DND-41 (cell line): ENCODE measurements around the gene FNDC3B.

Experiments used
- ATAC-seq: fragments of 200-7000 bp; cut with Tn5 transposase; 3 replicates; pipeline ENCODE4 v1.9.1; 2021; ENCODE audit warnings: low read depth; ENCODE audit not compliant: insufficient read depth
- DNase-seq: peaks from one replicate; pipeline ENCODE4 v3.0.0-alpha.2; 2020
- H2AFZ ChIP-seq: 2 replicates; pipeline ENCODE4 v1.6.0; 2012; ENCODE audit warnings: low read depth, low read length
- H3K27ac ChIP-seq: 2 replicates; pipeline ENCODE4 v1.5.1; 2012; ENCODE audit warnings: low read length, inconsistent platforms
- H3K27me3 ChIP-seq: fragments of 200-600 bp; sonication (generic); 2 replicates; pipeline ENCODE4 v1.6.0; 2012; ENCODE audit warnings: low read length, mild to moderate bottlenecking, inconsistent platforms; ENCODE audit not compliant: insufficient read depth, poor library complexity
- H3K36me3 ChIP-seq: 2 replicates; pipeline ENCODE4 v1.5.1; 2012; ENCODE audit warnings: low read length, inconsistent platforms; ENCODE audit not compliant: insufficient read depth
- H3K4me1 ChIP-seq: 2 replicates; pipeline ENCODE4 v1.5.1; 2012; ENCODE audit warnings: mild to moderate bottlenecking, low read length; ENCODE audit not compliant: insufficient read depth
- H3K4me2 ChIP-seq: 2 replicates; pipeline ENCODE4 v1.6.0; 2012; ENCODE audit warnings: mild to moderate bottlenecking, moderate library complexity, low read length, inconsistent platforms; ENCODE audit not compliant: insufficient read depth
- H3K4me3 ChIP-seq, 2 experiments: fragments of 200-600 bp in 1 of 2; shearing (Covaris generic) in 1 of 2; 2 replicates each; pipeline ENCODE4 v1.5.1; 2012 to 2016; ENCODE audit warnings: inconsistent platforms in 2 of 2, low read length in 2 of 2, mild to moderate bottlenecking in 2 of 2, low read depth in 1 of 2, moderate library complexity in 1 of 2
- H3K79me2 ChIP-seq: 2 replicates; pipeline ENCODE4 v1.6.0; 2012; ENCODE audit warnings: low read length, inconsistent platforms; ENCODE audit not compliant: insufficient read depth
- H3K9ac ChIP-seq: 2 replicates; pipeline ENCODE4 v1.6.0; 2012; ENCODE audit warnings: low read depth, mild to moderate bottlenecking, inconsistent platforms, low read length, moderate library complexity
- H3K9me3 ChIP-seq: 2 replicates; pipeline ENCODE4 v1.5.1; 2012; ENCODE audit warnings: low read length, moderate library complexity, mild to moderate bottlenecking, inconsistent platforms; ENCODE audit not compliant: insufficient read depth, severe bottlenecking
- H4K20me1 ChIP-seq: 2 replicates; pipeline ENCODE4 v1.6.0; 2012; ENCODE audit warnings: low read length; ENCODE audit not compliant: insufficient read depth
- CTCF ChIP-seq: IDR thresholded peaks from 2 replicates; pipeline ENCODE4 v1.5.1; 2012; ENCODE audit warnings: borderline replicate concordance, low read length, moderate library complexity, mild to moderate bottlenecking; ENCODE audit not compliant: poor library complexity, severe bottlenecking; ENCODE audit errors: extremely low read depth
- EZH2 ChIP-seq: IDR thresholded peaks from 3 replicates; pipeline ENCODE4 v1.6.1; 2012; ENCODE audit warnings: borderline replicate concordance, low read depth, mild to moderate bottlenecking, moderate library complexity, low read length, inconsistent platforms; ENCODE audit not compliant: severe bottlenecking

Gene FNDC3B

GRCh38 chr3:172277151-172277652 lies 237.8 kb downstream of the FNDC3B start:
- Histone ChIP-seq H3K4me1 (no peaks in the 10 kb centered on the region), H3K27me3 (no peaks in the 10 kb centered on the region), H3K79me2 (no peaks in the 10 kb centered on the region)

GRCh38 chr3:172279191-172279640 lies 239.8 kb downstream of the FNDC3B start:
- no peak for TF ChIP-seq EZH2
- TF ChIP-seq CTCF, result no peak

More at GRCh38 chr3:172277151-172277652, 237.8 kb downstream of the FNDC3B start:
- Histone ChIP-seq H4K20me1 (no peaks in the 10 kb centered on the region), H3K27ac (no peak overlapping the region), H3K4me2 (no peak overlapping the region), H3K9ac (no peak overlapping the region), H3K4me3 (no peak overlapping the region), H2AFZ (no peak overlapping the region), H3K36me3 (no peaks in the 10 kb centered on the region), H3K9me3 (no peaks in the 10 kb centered on the region)
- DNase-seq (no peak), ATAC-seq (no peak)
- TF ChIP-seq CTCF (no peak), EZH2 (no peak)

GRCh38 chr3:172279974-172280373 lies 240.6 kb downstream of the FNDC3B start:
- Histone ChIP-seq H4K20me1 (no peaks in the 10 kb centered on the region), H3K36me3 (no peaks in the 10 kb centered on the region), H2AFZ (no peak overlapping the region), H3K9ac (no peak overlapping the region), H3K27me3 (no peaks in the 10 kb centered on the region), H3K79me2 (no peaks in the 10 kb centered on the region), H3K4me3 (no peak overlapping the region), H3K27ac (no peak overlapping the region), H3K4me1 (no peaks in the 10 kb centered on the region), H3K9me3 (no peaks in the 10 kb centered on the region), H3K4me2 (no peak overlapping the region)
- TF ChIP-seq CTCF (no peak), EZH2 (no peak)
- DNase-seq, result no peak
- ATAC-seq, result no peak

More at GRCh38 chr3:172279191-172279640, 239.8 kb downstream of the FNDC3B start:
- Histone ChIP-seq H3K9ac (no peak overlapping the region), H3K36me3 (no peaks in the 10 kb centered on the region), H3K27me3 (no peaks in the 10 kb centered on the region), H3K4me2 (no peak overlapping the region), H4K20me1 (no peaks in the 10 kb centered on the region), H3K9me3 (no peaks in the 10 kb centered on the region), H3K27ac (no peak overlapping the region), H3K4me3 (no peak overlapping the region), H2AFZ (no peak overlapping the region), H3K4me1 (no peaks in the 10 kb centered on the region), H3K79me2 (no peaks in the 10 kb centered on the region)
- no peak for ATAC-seq
- no peak for DNase-seq
